DOHH2 (cell line): ENCODE data around the gene LIMK1.

Experiments used
- H3F3A ChIP-seq: fragments of 200-600 bp; sonication (generic), shearing (Covaris generic); 2 replicates; pipeline ENCODE4 v1.6.0; 2016; ENCODE audit warnings: antibody characterized with exemption, mild to moderate bottlenecking; ENCODE audit not compliant: control insufficient read depth, insufficient read depth
- H3K27ac ChIP-seq: fragments of 200-600 bp; sonication (generic); 2 replicates; pipeline ENCODE4 v1.5.1; 2014; ENCODE audit warnings: low read depth, mild to moderate bottlenecking, low read length, moderate library complexity
- H3K27me3 ChIP-seq: fragments of 200-600 bp; sonication (generic); 2 replicates; pipeline ENCODE4 v1.6.1; 2014; ENCODE audit warnings: mild to moderate bottlenecking, low read length, mixed read lengths; ENCODE audit not compliant: control insufficient read depth
- H3K36me3 ChIP-seq: fragments of 200-600 bp; sonication (generic); 2 replicates; pipeline ENCODE4 v1.6.1; 2014; ENCODE audit warnings: mild to moderate bottlenecking, low read length, moderate library complexity, mixed read lengths; ENCODE audit not compliant: control insufficient read depth
- H3K4me1 ChIP-seq: fragments of 200-600 bp; sonication (generic); 2 replicates; pipeline ENCODE4 v1.6.1; 2014; ENCODE audit warnings: mild to moderate bottlenecking, low read length, mixed read lengths; ENCODE audit not compliant: control insufficient read depth
- H3K4me2 ChIP-seq: fragments of 200-600 bp; sonication (generic); 2 replicates; pipeline ENCODE4 v1.6.0; 2014; ENCODE audit warnings: mild to moderate bottlenecking, low read length, moderate library complexity
- H3K4me3 ChIP-seq: fragments of 200-600 bp; sonication (generic); 2 replicates; pipeline ENCODE4 v1.5.1; 2014; ENCODE audit warnings: mild to moderate bottlenecking, low read length, mixed read lengths
- H3K79me2 ChIP-seq: fragments of 200-600 bp; sonication (generic); 2 replicates; pipeline ENCODE4 v1.6.1; 2014; ENCODE audit warnings: mild to moderate bottlenecking, low read length, mixed read lengths; ENCODE audit not compliant: control insufficient read depth
- H3K9me2 ChIP-seq: fragments of 200-600 bp; sonication (generic); replicated peaks from 2 replicates; pipeline ENCODE4 v1.6.1; 2014; ENCODE audit warnings: mild to moderate bottlenecking, low read length, mixed read lengths; ENCODE audit not compliant: control insufficient read depth
- H3K9me3 ChIP-seq: fragments of 200-600 bp; sonication (generic); 2 replicates; pipeline ENCODE4 v1.6.1; 2014; ENCODE audit warnings: antibody characterized with exemption, low read length, mixed read lengths; ENCODE audit not compliant: control insufficient read depth, insufficient read depth
- H4K20me1 ChIP-seq: fragments of 200-600 bp; sonication (generic); 2 replicates; pipeline ENCODE4 v1.6.0; 2014; ENCODE audit warnings: low read depth, mild to moderate bottlenecking, antibody characterized with exemption, low read length, moderate library complexity; ENCODE audit not compliant: control insufficient read depth, insufficient read depth
- CTCF ChIP-seq: fragments of 200-600 bp; sonication (generic); IDR thresholded peaks from one replicate; pipeline ENCODE4 v1.5.1; 2014; ENCODE audit warnings: antibody characterized with exemption, mild to moderate bottlenecking, low read depth, low read length; ENCODE audit not compliant: poor library complexity, severe bottlenecking
- EZH2phosphoT487 ChIP-seq: fragments of 200-600 bp; sonication (generic); IDR thresholded peaks from 2 replicates; pipeline ENCODE4 v1.6.1; 2017; ENCODE audit warnings: borderline replicate concordance, mild to moderate bottlenecking, antibody characterized with exemption, low read length, moderate library complexity, mixed read lengths

The LIMK1 gene

GRCh38 chr7:74093671-74094223 lies 10.1 kb downstream of the LIMK1 start:
- no peak for TF ChIP-seq CTCF
- TF ChIP-seq EZH2phosphoT487, result no peak
- Histone ChIP-seq H3F3A (peaks cover 6% of the 10 kb centered on the region), H3K9me3 (no peaks in the 10 kb centered on the region), H3K27me3 (no peaks in the 10 kb centered on the region), H3K4me2 (peak overlapping the region; percentile 86), H3K4me1 (peaks cover 63% of the 10 kb centered on the region), H3K4me3 (peak overlapping the region; percentile 74), H4K20me1 (no peaks in the 10 kb centered on the region), H3K9me2 (no peaks in the 10 kb centered on the region), H3K79me2 (peaks cover 31% of the 10 kb centered on the region), H3K36me3 (peaks cover 25% of the 10 kb centered on the region), H3K27ac (peak overlapping the region; percentile 76)

GRCh38 chr7:74094224-74095101 lies 10.9 kb downstream of the LIMK1 start:
- Histone ChIP-seq H4K20me1 (no peaks in the 10 kb centered on the region), H3K4me1 (peaks cover 71% of the 10 kb centered on the region)

GRCh38 chr7:74095135-74095534 lies 11.5 kb downstream of the LIMK1 start:
- H3K4me3 ChIP-seq, result peak overlapping the region; percentile 74
- H3K4me2 ChIP-seq, result peak overlapping the region; percentile 86
- no peaks in the 10 kb centered on the region for H3K27me3 ChIP-seq
- H3K36me3 ChIP-seq, result peaks cover 34% of the 10 kb centered on the region
- TF ChIP-seq EZH2phosphoT487 (no peak), CTCF (no peak)
- H3K79me2 ChIP-seq, result peaks cover 31% of the 10 kb centered on the region
- peaks cover 77% of the 10 kb centered on the region for H3K4me1 ChIP-seq
- H3K9me3 ChIP-seq, result no peaks in the 10 kb centered on the region
- no peaks in the 10 kb centered on the region for H4K20me1 ChIP-seq
- peak overlapping the region; percentile 76 for H3K27ac ChIP-seq
- H3K9me2 ChIP-seq, result no peaks in the 10 kb centered on the region
- H3F3A ChIP-seq, result peaks cover 14% of the 10 kb centered on the region

More at GRCh38 chr7:74094224-74095101, 10.9 kb downstream of the LIMK1 start:
- peak overlapping the region; percentile 86 for H3K4me2 ChIP-seq
- H3K79me2 ChIP-seq, result peaks cover 31% of the 10 kb centered on the region
- H3K4me3 ChIP-seq, result peak overlapping the region; percentile 74
- H3K9me3 ChIP-seq, result no peaks in the 10 kb centered on the region
- H3K9me2 ChIP-seq, result no peaks in the 10 kb centered on the region
- TF ChIP-seq CTCF (no peak), EZH2phosphoT487 (no peak)
- H3K27ac ChIP-seq, result peak overlapping the region; percentile 76
- H3K27me3 ChIP-seq, result no peaks in the 10 kb centered on the region
- peaks cover 29% of the 10 kb centered on the region for H3K36me3 ChIP-seq
- H3F3A ChIP-seq, result peaks cover 7% of the 10 kb centered on the region
